ENCODE results near the gene AXDND1.
"Not testable (repeated sequence)": the region's sequence is repeated elsewhere in the genome, so short reads cannot be mapped to it uniquely, and the experiment has no call there.

- TF ChIP-seq, protein P1, sequence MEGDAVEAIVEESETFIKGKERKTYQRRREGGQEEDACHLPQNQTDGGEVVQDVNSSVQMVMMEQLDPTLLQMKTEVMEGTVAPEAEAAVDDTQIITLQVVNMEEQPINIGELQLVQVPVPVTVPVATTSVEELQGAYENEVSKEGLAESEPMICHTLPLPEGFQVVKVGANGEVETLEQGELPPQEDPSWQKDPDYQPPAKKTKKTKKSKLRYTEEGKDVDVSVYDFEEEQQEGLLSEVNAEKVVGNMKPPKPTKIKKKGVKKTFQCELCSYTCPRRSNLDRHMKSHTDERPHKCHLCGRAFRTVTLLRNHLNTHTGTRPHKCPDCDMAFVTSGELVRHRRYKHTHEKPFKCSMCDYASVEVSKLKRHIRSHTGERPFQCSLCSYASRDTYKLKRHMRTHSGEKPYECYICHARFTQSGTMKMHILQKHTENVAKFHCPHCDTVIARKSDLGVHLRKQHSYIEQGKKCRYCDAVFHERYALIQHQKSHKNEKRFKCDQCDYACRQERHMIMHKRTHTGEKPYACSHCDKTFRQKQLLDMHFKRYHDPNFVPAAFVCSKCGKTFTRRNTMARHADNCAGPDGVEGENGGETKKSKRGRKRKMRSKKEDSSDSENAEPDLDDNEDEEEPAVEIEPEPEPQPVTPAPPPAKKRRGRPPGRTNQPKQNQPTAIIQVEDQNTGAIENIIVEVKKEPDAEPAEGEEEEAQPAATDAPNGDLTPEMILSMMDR (conservative IDR thresholded peaks at IDR 0.05): not testable (repeated sequence)
- not testable (repeated sequence) for TF ChIP-seq EZH2 (IDR thresholded peaks at IDR 0.05; ENCODE audit: low read depth)
Observed at GRCh38 chr1:179442846-179443245, 77.1 kb downstream of the AXDND1 start.

All from PC-9 (cell line).